Skeletal muscle satellite cell (primary cell): Measurements from ENCODE around the gene DNAH2.
"Not testable (repeated sequence)": the region's sequence is repeated elsewhere in the genome, so short reads cannot be mapped to it uniquely, and the experiment has no call there.

Experiments used
- H3K27me3 ChIP-seq: 2 replicates; pipeline ENCODE4 v1.7.0; 2013; ENCODE audit warnings: low read length; ENCODE audit not compliant: control insufficient read depth, insufficient read depth
- H3K36me3 ChIP-seq: 2 replicates; pipeline ENCODE4 v1.7.0; 2013; ENCODE audit warnings: mild to moderate bottlenecking, control low read depth, low read length; ENCODE audit not compliant: insufficient read depth
- H3K4me1 ChIP-seq: 2 replicates; pipeline ENCODE4 v1.7.0; 2013; ENCODE audit warnings: low read length; ENCODE audit not compliant: control insufficient read depth, insufficient read depth
- H3K4me2 ChIP-seq: 2 replicates; pipeline ENCODE4 v1.7.0; 2013; ENCODE audit warnings: mild to moderate bottlenecking, low read length
- H3K4me3 ChIP-seq: 2 replicates; pipeline ENCODE4 v1.7.0; 2013; ENCODE audit warnings: low read length
- H3K9ac ChIP-seq: 2 replicates; pipeline ENCODE4 v1.7.0; 2013; ENCODE audit warnings: mild to moderate bottlenecking, low read depth, low read length, moderate library complexity
- H3K9me3 ChIP-seq: replicated peaks from 2 replicates; pipeline ENCODE4 v1.7.0; 2013; ENCODE audit warnings: mild to moderate bottlenecking, control low read depth, low read length

The DNAH2 gene

DNA sequence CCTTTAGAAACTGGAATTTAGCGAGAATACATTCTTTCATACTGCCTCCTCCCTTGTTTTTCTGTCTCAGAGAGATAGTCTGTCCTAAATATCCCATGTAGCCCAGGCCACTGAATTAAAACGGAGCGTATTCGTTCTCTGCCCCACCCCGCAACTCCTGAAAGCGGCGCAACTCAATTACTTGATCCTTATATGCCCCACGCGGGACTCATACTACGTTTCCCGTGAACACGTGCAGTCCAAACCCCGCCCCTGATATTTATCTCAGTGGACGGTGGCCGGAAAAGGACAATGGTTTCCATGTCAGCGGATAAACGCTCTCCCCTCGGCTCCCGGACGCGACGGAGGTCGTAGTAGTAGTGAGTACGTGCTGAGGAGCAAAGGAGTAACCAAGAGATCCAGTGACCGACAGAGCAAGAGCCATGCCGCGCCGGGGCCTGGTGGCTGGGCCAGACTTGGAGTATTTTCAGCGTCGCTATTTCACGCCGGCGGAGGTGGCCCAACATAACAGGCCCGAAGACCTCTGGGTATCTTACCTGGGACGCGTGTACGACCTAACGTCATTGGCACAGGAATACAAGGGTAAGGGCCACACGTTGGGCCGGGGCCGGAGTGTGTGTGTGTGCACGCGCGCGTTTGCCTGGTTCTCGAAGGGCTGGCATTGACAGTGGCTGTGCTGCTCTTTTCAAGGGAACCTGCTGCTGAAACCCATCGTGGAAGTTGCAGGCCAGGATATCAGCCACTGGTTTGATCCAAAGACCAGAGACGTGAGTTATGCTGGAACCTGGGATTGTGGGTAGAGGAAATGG lies 140.4 kb downstream of the DNAH2 start, which contains the start of gene CYB5D1:
TSS of gene CYB5D1 (plus strand) at position 291 of the 809 bp plus-strand sequence. CDS start at position 423, 132 bp downstream.
- Histone ChIP-seq H3K9ac (peak within 1 kb of the TSS; percentile 88), H3K27me3 (no peaks in the 10 kb centered on the region), H3K4me3 (peak within 1 kb of the TSS; percentile 77), H3K4me1 (peaks cover 27% of the 10 kb centered on the region), H3K4me2 (peak within 1 kb of the TSS; percentile 98), H3K9me3 (no peaks in the 10 kb centered on the region), H3K36me3 (peaks cover 11% of the 10 kb centered on the region)

DNA sequence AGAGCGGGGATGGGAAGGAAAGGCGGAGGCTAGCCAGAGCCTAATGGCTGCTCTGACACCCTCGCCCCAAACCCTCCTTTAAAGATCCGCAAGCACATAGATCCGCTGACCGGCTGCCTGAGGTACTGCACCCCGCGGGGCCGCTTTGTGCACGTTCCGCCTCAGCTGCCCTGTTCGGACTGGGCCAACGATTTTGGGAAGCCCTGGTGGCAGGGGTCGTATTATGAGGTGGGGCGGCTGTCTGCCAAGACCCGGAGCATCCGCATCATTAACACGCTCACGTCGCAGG lies 140.9 kb downstream of the DNAH2 start:
- Histone ChIP-seq H3K36me3 (peaks cover 8% of the 10 kb centered on the region), H3K4me2 (peak overlapping the region; percentile 98), H3K9me3 (no peaks in the 10 kb centered on the region), H3K9ac (peak overlapping the region; percentile 88), H3K27me3 (no peaks in the 10 kb centered on the region), H3K4me3 (peak overlapping the region; percentile 77), H3K4me1 (peaks cover 27% of the 10 kb centered on the region)

DNA sequence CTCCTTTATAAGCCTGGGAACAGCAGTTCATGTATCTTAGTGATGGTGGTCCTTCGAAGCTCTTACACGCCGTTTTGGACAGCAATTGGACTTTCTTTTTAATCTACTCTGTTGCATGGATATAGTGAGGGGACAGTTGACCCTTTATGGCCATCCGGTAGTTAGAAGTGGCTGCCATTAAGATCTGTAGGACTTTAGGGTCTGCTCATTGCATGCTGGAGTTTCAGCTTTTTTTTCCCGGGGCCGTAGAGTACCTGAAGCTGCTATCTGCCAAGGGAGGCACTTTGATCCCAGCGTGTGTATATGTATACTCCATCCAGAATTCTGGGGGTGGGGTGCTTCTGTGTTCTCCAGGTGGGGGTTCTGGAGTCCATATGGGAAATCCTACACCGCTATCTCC lies 141.5 kb downstream of the DNAH2 start:
- H3K9me3 ChIP-seq = no peaks in the 10 kb centered on the region
- H3K27me3 ChIP-seq = no peaks in the 10 kb centered on the region
- H3K9ac ChIP-seq = peak overlapping the region; percentile 88
- peak overlapping the region; percentile 98 for H3K4me2 ChIP-seq
- peaks cover 13% of the 10 kb centered on the region for H3K36me3 ChIP-seq
- peak overlapping the region; percentile 77 for H3K4me3 ChIP-seq
- peaks cover 27% of the 10 kb centered on the region for H3K4me1 ChIP-seq

DNA sequence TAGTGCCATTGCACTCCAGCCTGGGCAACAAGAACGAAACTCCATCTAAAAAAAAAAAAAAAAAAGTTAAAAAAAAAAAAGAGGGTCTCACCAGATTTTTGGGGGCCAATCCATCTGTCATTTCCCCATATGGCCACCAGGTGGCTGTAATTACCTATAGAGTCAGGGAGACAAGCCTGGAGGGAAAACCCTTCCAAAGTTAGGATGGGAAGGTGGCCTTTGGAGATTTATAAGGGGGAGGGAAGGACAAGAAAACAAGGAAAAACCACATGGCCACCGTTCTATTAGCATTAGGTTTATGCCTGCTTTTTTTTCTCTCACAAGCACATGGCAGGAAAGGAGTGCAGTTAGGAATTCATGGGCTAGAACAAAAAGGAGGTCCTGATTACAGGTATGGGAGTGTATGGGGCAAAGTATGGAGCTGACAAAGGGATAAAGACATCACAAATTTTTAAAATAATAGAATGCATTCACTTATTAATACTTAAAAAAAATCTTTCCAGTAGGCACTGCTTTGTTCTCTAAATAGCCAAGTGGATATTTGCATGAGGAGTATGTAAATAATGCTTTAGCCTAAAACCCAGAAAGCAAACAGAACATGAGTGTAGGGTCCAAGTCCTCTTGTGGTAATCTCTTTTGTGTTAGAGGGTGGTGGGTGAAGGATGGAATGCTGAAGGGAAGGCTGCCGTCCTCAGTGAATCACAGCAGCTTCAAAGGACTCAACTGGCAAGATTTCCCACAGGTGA lies 145.3 kb downstream of the DNAH2 start:
- Histone ChIP-seq H3K9me3 (no peaks in the 10 kb centered on the region), H3K27me3 (no peaks in the 10 kb centered on the region), H3K4me1 (peaks cover 10% of the 10 kb centered on the region), H3K4me3 (no peak overlapping the region), H3K36me3 (peaks cover 13% of the 10 kb centered on the region), H3K9ac (no peak overlapping the region), H3K4me2 (no peak overlapping the region)

DNA sequence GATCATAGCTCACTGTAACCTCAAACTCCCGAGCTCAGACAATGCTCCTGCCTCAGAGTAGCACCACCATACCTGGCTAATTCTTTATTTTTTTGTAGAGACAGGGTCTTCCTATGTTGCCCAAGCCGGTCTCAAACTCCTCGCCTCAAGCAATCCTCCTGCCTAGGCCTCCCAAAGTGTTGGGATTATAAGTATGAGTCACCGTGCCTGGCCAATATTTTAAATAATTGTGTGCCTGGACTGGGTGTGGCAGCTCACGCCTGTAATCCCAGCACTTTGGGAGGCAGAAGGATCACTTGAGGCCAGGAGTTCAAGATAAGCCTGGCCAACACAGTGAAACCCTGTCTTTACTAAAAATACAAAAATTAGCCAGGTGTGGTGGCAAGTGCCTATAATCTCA lies 146.8 kb downstream of the DNAH2 start:
- not testable (repeated sequence) for H3K9ac ChIP-seq, H3K9me3 ChIP-seq, H3K4me1 ChIP-seq, H3K4me2 ChIP-seq, H3K27me3 ChIP-seq, H3K4me3 ChIP-seq
- peaks cover 13% of the 10 kb centered on the region for H3K36me3 ChIP-seq

DNA sequence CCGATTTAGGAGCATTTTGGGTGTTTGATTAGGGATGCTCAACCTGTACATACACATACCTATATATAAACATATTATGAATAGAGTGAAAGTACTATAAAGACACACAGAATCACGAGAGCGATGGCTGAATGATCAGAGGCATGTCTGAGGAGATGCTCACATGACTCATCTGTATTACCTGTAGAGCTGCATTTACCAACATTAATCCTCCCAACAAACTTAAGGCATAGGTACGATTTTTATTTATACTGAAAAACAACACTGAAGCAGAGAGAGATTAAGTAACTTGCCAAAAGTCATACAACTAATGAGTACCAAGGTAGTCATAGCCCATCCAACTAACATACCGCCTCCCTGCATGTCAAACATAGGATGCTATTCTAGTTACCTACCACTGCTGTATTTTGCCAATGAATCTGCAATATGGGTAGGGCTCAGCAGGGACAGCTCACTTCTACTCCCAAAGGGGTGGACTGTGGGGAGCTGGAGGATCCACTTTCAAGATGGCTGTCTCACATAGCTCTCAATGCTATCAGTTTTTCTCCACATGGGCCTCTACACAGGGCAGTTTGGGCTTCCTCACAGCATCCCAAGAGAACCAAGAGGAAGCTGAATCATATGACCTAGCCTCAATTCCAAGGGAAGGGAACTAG lies 147.6 kb downstream of the DNAH2 start:
- Histone ChIP-seq H3K27me3 (no peaks in the 10 kb centered on the region), H3K4me2 (no peak overlapping the region), H3K9ac (no peak overlapping the region)

DNA sequence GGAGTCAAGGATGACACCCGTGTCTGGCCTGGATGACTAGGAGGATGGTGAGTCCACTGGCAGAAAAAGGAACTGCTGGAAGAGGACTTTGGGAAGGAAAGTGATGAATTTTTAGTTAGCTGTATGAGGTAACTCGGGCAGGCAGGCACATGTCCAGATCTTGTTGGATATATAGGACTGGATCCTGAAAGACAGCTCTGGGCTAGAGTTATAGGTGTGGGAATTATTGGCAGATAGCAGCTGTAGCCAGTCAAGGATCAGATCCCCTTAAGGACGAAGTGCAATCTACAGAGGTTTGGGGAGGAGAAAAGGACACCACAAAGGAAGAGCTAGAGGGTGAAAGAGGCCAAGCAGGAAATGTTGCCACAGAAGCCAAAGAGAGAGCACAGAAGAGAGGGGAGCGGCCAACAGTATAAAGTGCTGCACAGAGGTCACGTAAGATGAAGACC lies 150.4 kb downstream of the DNAH2 start:
- no peak overlapping the region for H3K4me3 ChIP-seq
- no peak overlapping the region for H3K9ac ChIP-seq
- no peak overlapping the region for H3K4me2 ChIP-seq
- H3K27me3 ChIP-seq = no peaks in the 10 kb centered on the region
- H3K9me3 ChIP-seq = no peaks in the 10 kb centered on the region
- no peaks in the 10 kb centered on the region for H3K4me1 ChIP-seq
- peaks cover 21% of the 10 kb centered on the region for H3K36me3 ChIP-seq

More for the DNA sequence above, 147.6 kb downstream of the DNAH2 start:
- Histone ChIP-seq H3K36me3 (peaks cover 13% of the 10 kb centered on the region), H3K9me3 (no peaks in the 10 kb centered on the region), H3K4me3 (no peak overlapping the region), H3K4me1 (no peaks in the 10 kb centered on the region)

DNA sequence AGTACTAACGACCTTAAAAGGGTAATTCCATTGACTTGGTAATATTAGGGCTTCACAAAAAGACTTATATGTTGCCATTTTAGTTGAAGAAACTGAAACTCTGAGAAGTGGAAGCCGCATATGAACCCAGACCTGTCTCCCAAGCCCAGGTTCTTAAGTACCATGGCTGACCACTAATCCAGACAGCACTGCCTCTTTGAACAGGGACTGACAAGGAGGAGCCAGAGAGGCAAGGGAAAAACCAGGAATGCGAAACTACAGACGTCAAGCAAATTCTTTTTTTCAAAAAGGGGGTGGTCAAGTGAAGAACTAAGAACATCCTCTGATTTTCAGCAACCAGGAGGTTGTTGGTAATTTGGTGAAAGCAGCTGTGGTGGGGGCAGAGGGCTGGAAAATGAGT lies 155.5 kb downstream of the DNAH2 start:
- H3K4me3 ChIP-seq = no peak overlapping the region
- H3K4me2 ChIP-seq = no peak overlapping the region
- no peak overlapping the region for H3K9ac ChIP-seq
- H3K4me1 ChIP-seq = no peaks in the 10 kb centered on the region
- no peaks in the 10 kb centered on the region for H3K9me3 ChIP-seq
- H3K36me3 ChIP-seq = peaks cover 21% of the 10 kb centered on the region
- H3K27me3 ChIP-seq = no peaks in the 10 kb centered on the region

DNA sequence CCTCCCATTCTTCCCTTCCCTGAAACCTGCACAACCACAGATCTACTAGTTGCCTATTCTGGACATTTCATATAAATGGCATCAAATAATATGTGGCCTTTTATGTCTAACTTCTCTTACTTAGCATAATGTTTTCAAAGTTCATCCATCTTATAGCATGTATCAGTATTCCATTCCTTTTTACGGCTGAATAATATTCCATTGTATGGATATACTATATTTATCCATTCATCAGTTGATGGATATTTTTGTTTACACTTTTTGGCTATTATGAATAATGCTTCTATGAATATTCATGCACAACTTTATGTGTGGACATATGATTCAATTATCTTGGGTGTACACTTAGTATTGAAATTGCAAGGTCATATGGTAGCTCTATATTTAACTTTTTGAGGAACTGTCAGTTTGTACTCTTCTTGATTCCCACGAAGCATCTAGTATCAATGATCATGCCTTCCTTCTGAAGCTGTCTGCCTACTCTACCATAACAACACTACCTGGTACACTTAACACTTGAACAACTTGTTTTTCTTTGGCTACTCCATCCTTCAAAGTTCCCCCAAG lies 158.3 kb downstream of the DNAH2 start:
- Histone ChIP-seq H3K4me1 (no peaks in the 10 kb centered on the region), H3K36me3 (peaks cover 39% of the 10 kb centered on the region), H3K9ac (no peak overlapping the region), H3K4me2 (no peak overlapping the region), H3K4me3 (no peak overlapping the region), H3K9me3 (no peaks in the 10 kb centered on the region), H3K27me3 (no peaks in the 10 kb centered on the region)

DNA sequence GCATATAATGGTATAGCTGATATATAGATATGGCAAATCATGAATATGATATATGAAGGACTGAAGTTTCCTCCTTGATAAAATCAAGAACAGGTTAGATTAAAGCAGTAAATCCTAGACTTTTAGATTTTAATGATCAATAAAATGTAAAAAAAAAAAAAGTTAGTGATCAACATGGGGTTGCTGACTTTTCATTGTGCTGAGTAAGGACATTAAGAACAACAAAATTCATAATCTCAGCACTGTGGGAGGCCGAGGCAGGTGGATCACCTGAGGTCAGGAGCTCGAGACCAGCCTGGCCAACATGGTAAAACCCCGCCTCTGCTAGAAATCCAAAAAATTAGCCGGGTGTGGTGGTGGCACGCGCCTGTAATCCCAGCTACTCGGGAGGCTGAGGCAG lies 160.7 kb downstream of the DNAH2 start:
- Histone ChIP-seq H3K4me2 (no peak overlapping the region), H3K27me3 (no peaks in the 10 kb centered on the region), H3K4me1 (peaks cover 14% of the 10 kb centered on the region), H3K36me3 (peaks cover 39% of the 10 kb centered on the region), H3K9ac (no peak overlapping the region), H3K4me3 (no peak overlapping the region), H3K9me3 (no peaks in the 10 kb centered on the region)
